ENCODE data around the gene DAPK3.
"Not testable (repeated sequence)": the region's sequence is repeated elsewhere in the genome, so short reads cannot be mapped to it uniquely, and the experiment has no call there.

DAPK3 gene

GRCh38 chr19:4015705-4016402, 45.0 kb upstream of the DAPK3 start:
- DNase-seq (ENCODE audit: low read depth): no peak
- TF ChIP-seq CTCF (IDR thresholded peaks at IDR 0.05; ENCODE audit: low read depth, low read length, missing control alignments): no peak
- in situ Hi-C loops (cut with HindIII; ENCODE audit: low sequenced_read_pairs): no loop called here
- H3K4me3 ChIP-seq (ENCODE audit: low read depth, low read length): no peak overlapping the region

- no peak overlapping the region for H3K4me3 ChIP-seq (ENCODE audit: low read depth, low read length)
- TF ChIP-seq CTCF (IDR thresholded peaks at IDR 0.05; ENCODE audit: low read depth, low read length, missing control alignments): no peak
- in situ Hi-C loops (cut with HindIII; ENCODE audit: low sequenced_read_pairs): no loop called here
- DNase-seq (ENCODE audit: low read depth): no peak
Observed at GRCh38 chr19:4014541-4015491, 43.9 kb upstream of the DAPK3 start.

- TF ChIP-seq CTCF (IDR thresholded peaks at IDR 0.05; ENCODE audit: low read depth, low read length, missing control alignments): no peak
- in situ Hi-C loops (cut with HindIII; ENCODE audit: low sequenced_read_pairs): no loop called here
- DNase-seq (ENCODE audit: low read depth): no peak
- H3K4me3 ChIP-seq (ENCODE audit: low read depth, low read length): no peak overlapping the region
Observed at GRCh38 chr19:4013886-4014540, 43.1 kb upstream of the DAPK3 start.

GRCh38 chr19:4012975-4013634, 42.2 kb upstream of the DAPK3 start:
- H3K4me3 ChIP-seq (ENCODE audit: low read depth, low read length): no peak overlapping the region
- no peak for TF ChIP-seq CTCF (IDR thresholded peaks at IDR 0.05; ENCODE audit: low read depth, low read length, missing control alignments)
- DNase-seq (ENCODE audit: low read depth): no peak
- in situ Hi-C loops (cut with HindIII; ENCODE audit: low sequenced_read_pairs): no loop called here

GRCh38 chr19:4012092-4012974, 41.4 kb upstream of the DAPK3 start:
- in situ Hi-C loops (cut with HindIII; ENCODE audit: low sequenced_read_pairs): no loop called here

GRCh38 chr19:4011430-4011829, 40.5 kb upstream of the DAPK3 start:
- in situ Hi-C loops (cut with HindIII; ENCODE audit: low sequenced_read_pairs); DNase-seq (ENCODE audit: low read depth): not testable (repeated sequence)

More at GRCh38 chr19:4012092-4012974, 41.4 kb upstream of the DAPK3 start:
- no peak for DNase-seq (ENCODE audit: low read depth)
- no peak overlapping the region for H3K4me3 ChIP-seq (ENCODE audit: low read depth, low read length)
- no peak for TF ChIP-seq CTCF (IDR thresholded peaks at IDR 0.05; ENCODE audit: low read depth, low read length, missing control alignments)

More at GRCh38 chr19:4011430-4011829, 40.5 kb upstream of the DAPK3 start:
- not testable (repeated sequence) for H3K4me3 ChIP-seq (ENCODE audit: low read depth, low read length)
